Activated gamma-delta T cell (primary cell): ENCODE measurements around the gene WDR7.

ENCODE experiments used
- DNase-seq: peaks from one replicate; lab custom pipeline; 2025; lab: John Stamatoyannopoulos, UW
- total RNA-seq, 2 donors: gene quantifications; one replicate each; lab custom pipeline; 2026; lab: John Stamatoyannopoulos, UW

Gene WDR7
- total RNA-seq = 82.0 to 101 reads per million in 2 donors

- peak; percentile 80 for DNase-seq
These were observed at the start of gene WDR7 for GRCh38 chr18:56650944-56651770. TSS of gene WDR7 (plus strand) at chr18:56651359. CDS start at chr18:56672516, 21,157 bp downstream.

- DNase-seq = no peak
These were observed 44.5 kb upstream of the WDR7 start for GRCh38 chr18:56606618-56607017.

- no peak for DNase-seq
These were observed 35.2 kb upstream of the WDR7 start for GRCh38 chr18:56615738-56616520.

- DNase-seq = no peak
These were observed 23.2 kb upstream of the WDR7 start for GRCh38 chr18:56627991-56628390.

- DNase-seq = no peak
These were observed 18.8 kb upstream of the WDR7 start for GRCh38 chr18:56632070-56633022.

GRCh38 chr18:56635007-56635406 lies 16.2 kb upstream of the WDR7 start:
- DNase-seq = no peak

GRCh38 chr18:56637176-56637575 lies 14.0 kb upstream of the WDR7 start:
- no peak for DNase-seq

- DNase-seq = peak; percentile 16
These were observed 13.4 kb upstream of the WDR7 start for GRCh38 chr18:56637711-56638231.

- peak; percentile 97 for DNase-seq
These were observed 12.7 kb upstream of the WDR7 start, which contains the start of gene TXNL1 for GRCh38 chr18:56638232-56639103. TSS of gene TXNL1 (minus strand) at chr18:56638592. CDS start at chr18:56638440, 152 bp downstream.

- no peak for DNase-seq
These were observed 12.1 kb upstream of the WDR7 start for GRCh38 chr18:56639104-56639381.

- no peak for DNase-seq
These were observed 11.6 kb upstream of the WDR7 start for GRCh38 chr18:56639571-56639970.

GRCh38 chr18:56641714-56642337 lies 9.3 kb upstream of the WDR7 start:
- no peak for DNase-seq

- no peak for DNase-seq
These were observed 7.8 kb upstream of the WDR7 start for GRCh38 chr18:56643381-56643780.

- DNase-seq = no peak
These were observed 5.6 kb upstream of the WDR7 start for GRCh38 chr18:56645415-56646016.

GRCh38 chr18:56647071-56647470 lies 4.1 kb upstream of the WDR7 start:
- DNase-seq = no peak

GRCh38 chr18:56647951-56648893 lies 2.9 kb upstream of the WDR7 start:
- DNase-seq = no peak

GRCh38 chr18:56649996-56650395 lies 1.2 kb upstream of the WDR7 start:
- DNase-seq = no peak

GRCh38 chr18:56651771-56652092 lies 573 bp downstream of the WDR7 start:
- DNase-seq = no peak

GRCh38 chr18:56652802-56653201 lies 1.6 kb downstream of the WDR7 start:
- no peak for DNase-seq
